Measurements from ENCODE around the gene PGM2.

Gene PGM2

DNA sequence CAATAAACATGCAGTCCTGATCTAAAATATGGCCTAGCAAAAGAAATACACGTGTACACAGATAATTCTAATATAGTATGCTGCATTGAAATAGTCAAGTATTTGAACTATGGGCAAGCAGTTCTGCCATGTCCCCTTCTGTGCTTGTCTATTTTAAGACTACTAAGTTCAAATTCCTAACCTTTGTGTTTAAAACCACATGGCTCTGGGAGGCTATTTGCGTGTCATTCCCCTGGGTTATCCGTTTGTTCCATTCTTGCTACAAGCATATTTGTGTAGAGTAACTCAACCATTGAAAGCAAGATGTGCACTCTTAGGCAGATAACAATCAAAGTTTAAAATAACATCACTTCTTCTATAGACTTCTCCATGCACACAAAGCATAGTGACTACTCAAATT lies 39.0 kb downstream of the PGM2 start:
- Mint-ChIP-seq H3K27ac (no peak overlapping the region), H3K9me3 (no peaks in the 10 kb centered on the region), H3K36me3 (peaks cover 50% of the 10 kb centered on the region), H3K4me1 (peaks cover 8% of the 10 kb centered on the region), H3K27me3 (no peaks in the 10 kb centered on the region), H3K4me3 (no peak overlapping the region)
- no peak for ATAC-seq

DNA sequence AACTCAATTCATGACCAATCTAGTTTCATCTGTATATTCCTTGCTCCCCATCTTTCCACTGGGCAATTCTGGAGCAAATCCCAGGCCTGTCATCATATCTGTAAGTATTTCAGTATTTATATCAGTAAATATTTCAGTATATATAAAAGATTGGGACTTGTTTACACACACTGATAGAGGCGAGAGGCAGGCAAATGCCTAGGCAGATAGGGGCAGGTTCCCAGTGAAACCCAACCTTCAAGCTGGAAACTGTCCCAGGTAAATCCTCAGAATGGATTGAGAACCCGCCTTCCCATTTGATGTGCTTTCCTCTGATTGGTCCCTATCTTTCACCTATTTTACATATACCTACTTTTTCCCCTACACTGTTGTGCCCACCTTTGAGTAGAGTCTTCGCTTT lies 40.6 kb downstream of the PGM2 start:
- Mint-ChIP-seq H3K27me3 (no peaks in the 10 kb centered on the region), H3K4me1 (peaks cover 8% of the 10 kb centered on the region), H3K27ac (no peak overlapping the region), H3K4me3 (no peak overlapping the region), H3K9me3 (no peaks in the 10 kb centered on the region), H3K36me3 (peaks cover 51% of the 10 kb centered on the region)
- ATAC-seq: no peak

DNA sequence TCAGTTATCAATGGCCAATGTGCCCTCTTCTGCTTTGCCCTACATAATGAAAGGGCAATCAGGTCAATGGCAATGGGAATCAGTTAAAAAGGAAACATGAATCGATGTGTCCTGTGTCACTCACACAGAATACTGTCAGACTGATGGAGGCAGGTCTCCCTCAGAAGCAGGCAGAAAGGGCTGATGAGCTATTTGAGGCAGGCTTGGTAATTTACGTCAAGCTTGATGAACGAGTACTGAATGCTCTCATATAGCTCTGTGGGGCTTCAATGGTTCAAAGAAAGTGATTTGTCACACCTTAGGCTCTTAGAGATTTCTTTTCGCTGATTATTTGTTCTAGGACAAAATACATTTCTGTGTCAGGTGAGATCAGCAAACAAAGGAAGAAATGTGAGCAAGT lies 41.8 kb downstream of the PGM2 start:
- no peak for ATAC-seq
- H3K36me3 Mint-ChIP-seq: peaks cover 46% of the 10 kb centered on the region
- H3K27me3 Mint-ChIP-seq: no peaks in the 10 kb centered on the region
- no peak overlapping the region for H3K4me3 Mint-ChIP-seq
- H3K27ac Mint-ChIP-seq: no peak overlapping the region
- H3K9me3 Mint-ChIP-seq: no peaks in the 10 kb centered on the region
- H3K4me1 Mint-ChIP-seq: peaks cover 8% of the 10 kb centered on the region

GRCh38 chr4:37872310-37872988 lies 46.0 kb downstream of the PGM2 start:
- H3K36me3 Mint-ChIP-seq: peaks cover 30% of the 10 kb centered on the region
- no peaks in the 10 kb centered on the region for H3K9me3 Mint-ChIP-seq
- no peaks in the 10 kb centered on the region for H3K27me3 Mint-ChIP-seq
- H3K4me1 Mint-ChIP-seq: no peaks in the 10 kb centered on the region
- ATAC-seq: no peak
- H3K4me3 Mint-ChIP-seq: no peak overlapping the region
- H3K27ac Mint-ChIP-seq: no peak overlapping the region

DNA sequence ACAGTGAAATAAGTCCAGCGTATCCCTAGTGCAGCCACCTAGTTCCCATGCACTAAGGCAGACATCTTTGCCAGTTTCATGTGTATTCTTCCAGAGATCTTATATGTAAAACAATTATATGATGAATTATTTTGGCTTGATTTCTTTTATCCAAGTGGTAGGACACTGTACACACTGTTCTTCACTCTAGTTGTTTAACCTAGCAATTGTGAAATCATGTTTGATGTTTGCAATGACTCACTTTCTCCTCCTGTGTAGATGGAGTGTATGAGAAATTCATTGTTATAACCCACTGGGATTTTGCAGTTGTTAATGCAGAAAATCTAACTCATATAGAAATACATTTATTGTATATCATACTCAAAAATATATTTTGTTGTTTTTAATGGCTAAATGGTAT lies 46.9 kb downstream of the PGM2 start:
- H3K27ac Mint-ChIP-seq: no peak overlapping the region
- H3K27me3 Mint-ChIP-seq: no peaks in the 10 kb centered on the region
- no peak for ATAC-seq
- H3K4me1 Mint-ChIP-seq: no peaks in the 10 kb centered on the region
- H3K4me3 Mint-ChIP-seq: no peak overlapping the region
- peaks cover 21% of the 10 kb centered on the region for H3K36me3 Mint-ChIP-seq
- H3K9me3 Mint-ChIP-seq: no peaks in the 10 kb centered on the region

GRCh38 chr4:37876156-37876555 lies 49.7 kb downstream of the PGM2 start:
- peaks cover 9% of the 10 kb centered on the region for H3K4me1 Mint-ChIP-seq
- no peaks in the 10 kb centered on the region for H3K27me3 Mint-ChIP-seq
- H3K4me3 Mint-ChIP-seq: no peak overlapping the region
- no peaks in the 10 kb centered on the region for H3K9me3 Mint-ChIP-seq
- ATAC-seq: no peak
- no peak overlapping the region for H3K27ac Mint-ChIP-seq
- peaks cover 3% of the 10 kb centered on the region for H3K36me3 Mint-ChIP-seq

- ATAC-seq: no peak
- Mint-ChIP-seq H3K4me3 (no peak overlapping the region), H3K4me1 (peaks cover 9% of the 10 kb centered on the region), H3K27ac (no peak overlapping the region), H3K27me3 (no peaks in the 10 kb centered on the region), H3K9me3 (no peaks in the 10 kb centered on the region), H3K36me3 (no peaks in the 10 kb centered on the region)
These were observed 52.9 kb downstream of the PGM2 start for GRCh38 chr4:37879365-37879764.

DNA sequence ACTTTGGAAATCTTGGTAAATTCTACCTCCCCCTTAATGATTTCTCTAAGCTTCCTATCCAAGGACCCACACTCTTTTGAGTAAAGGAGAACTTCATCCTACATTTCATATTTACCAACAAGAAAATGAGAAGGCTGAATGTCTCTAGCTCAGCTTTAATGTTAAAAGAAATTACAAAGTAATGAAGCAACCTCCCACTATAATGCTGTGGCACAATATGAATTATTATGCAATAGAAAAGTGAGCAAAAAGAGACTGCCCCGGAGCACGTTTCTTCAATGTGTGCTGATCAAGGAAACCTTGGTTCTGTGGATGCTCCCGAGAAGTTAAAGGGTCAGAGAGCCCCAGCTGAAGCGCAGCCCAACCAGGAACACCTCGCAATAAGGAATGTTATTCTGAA lies 55.3 kb downstream of the PGM2 start:
- Mint-ChIP-seq H3K27ac (no peak overlapping the region), H3K4me1 (peaks cover 18% of the 10 kb centered on the region), H3K9me3 (no peaks in the 10 kb centered on the region), H3K36me3 (no peaks in the 10 kb centered on the region), H3K27me3 (no peaks in the 10 kb centered on the region), H3K4me3 (no peak overlapping the region)
- ATAC-seq: no peak

DNA sequence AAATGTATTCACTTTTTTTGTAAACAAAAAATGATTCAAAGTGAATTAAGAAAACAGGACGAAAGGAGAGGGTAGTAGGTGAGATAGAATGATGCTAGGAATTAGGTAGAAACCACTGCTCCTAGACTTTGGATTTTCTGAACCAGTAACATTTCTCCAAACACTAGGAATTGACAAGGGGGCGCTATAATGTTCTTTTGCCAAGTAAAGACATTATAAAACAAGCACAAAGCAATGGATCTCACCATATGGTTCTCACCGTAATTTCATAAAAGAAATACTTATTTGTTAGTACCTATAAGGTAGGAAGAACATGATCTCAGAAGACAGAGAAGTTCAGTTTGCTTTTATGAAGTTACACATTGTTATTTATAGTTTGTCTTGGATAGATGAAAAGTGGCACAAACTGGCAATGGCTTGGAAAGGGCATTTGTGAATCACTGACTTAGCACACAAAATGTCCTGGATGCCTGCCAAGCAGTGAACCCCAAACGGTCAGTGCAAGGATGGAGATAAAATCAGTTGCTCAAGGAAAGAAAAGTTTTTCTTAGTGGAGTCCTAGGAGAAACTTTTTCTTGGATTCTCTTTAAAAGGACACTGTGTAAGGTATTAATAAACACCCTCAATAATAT lies 56.3 kb downstream of the PGM2 start:
- Mint-ChIP-seq H3K4me1 (peaks cover 20% of the 10 kb centered on the region), H3K27ac (no peak overlapping the region), H3K4me3 (no peak overlapping the region), H3K27me3 (no peaks in the 10 kb centered on the region), H3K36me3 (no peaks in the 10 kb centered on the region), H3K9me3 (no peaks in the 10 kb centered on the region)
- ATAC-seq: no peak

DNA sequence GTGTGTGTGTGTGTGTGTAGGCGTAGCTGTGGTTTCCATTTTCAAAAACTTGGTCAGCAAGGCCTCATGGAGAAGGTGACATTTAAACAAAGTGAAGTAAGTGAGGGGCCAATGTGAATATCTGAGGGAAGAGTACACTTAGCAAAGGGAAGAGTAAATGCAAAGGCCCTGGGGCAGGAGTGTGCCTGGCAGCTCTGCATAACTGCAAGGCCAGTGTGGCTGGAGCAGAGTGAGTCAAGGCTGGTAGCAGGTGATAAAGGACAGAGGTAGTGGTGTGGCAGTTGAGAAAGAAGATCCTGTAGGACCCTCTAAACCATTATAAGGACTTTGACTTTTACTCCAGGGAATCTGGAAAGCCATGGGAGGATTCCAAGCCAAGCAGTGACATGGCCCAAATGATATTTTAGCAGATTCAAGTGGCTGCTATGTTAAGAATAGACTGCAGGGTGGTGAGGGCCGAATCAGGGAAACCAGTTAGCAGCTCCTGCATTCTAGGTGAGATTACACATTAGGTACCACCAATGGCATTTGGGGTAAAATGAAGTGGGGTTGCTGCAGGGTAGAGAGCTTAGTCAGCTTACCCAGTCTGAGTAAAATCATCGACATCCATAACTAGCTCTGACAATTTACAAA lies 58.5 kb downstream of the PGM2 start:
- Mint-ChIP-seq H3K9me3 (no peaks in the 10 kb centered on the region), H3K36me3 (no peaks in the 10 kb centered on the region), H3K4me1 (peaks cover 18% of the 10 kb centered on the region), H3K4me3 (no peak overlapping the region), H3K27me3 (no peaks in the 10 kb centered on the region), H3K27ac (no peak overlapping the region)
- no peak for ATAC-seq

GRCh38 chr4:37885496-37885895 lies 59.0 kb downstream of the PGM2 start:
- H3K36me3 Mint-ChIP-seq: no peaks in the 10 kb centered on the region
- H3K27ac Mint-ChIP-seq: no peak overlapping the region
- H3K27me3 Mint-ChIP-seq: no peaks in the 10 kb centered on the region
- H3K4me1 Mint-ChIP-seq: peaks cover 23% of the 10 kb centered on the region
- peak; percentile 25 for ATAC-seq
- H3K4me3 Mint-ChIP-seq: no peak overlapping the region
- H3K9me3 Mint-ChIP-seq: no peaks in the 10 kb centered on the region

GRCh38 chr4:37889849-37890800 lies 63.6 kb downstream of the PGM2 start:
- Mint-ChIP-seq H3K9me3 (no peaks in the 10 kb centered on the region), H3K4me3 (peak overlapping the region; percentile 84), H3K4me1 (peaks cover 42% of the 10 kb centered on the region), H3K27me3 (no peaks in the 10 kb centered on the region), H3K27ac (peak overlapping the region; percentile 91), H3K36me3 (no peaks in the 10 kb centered on the region)
- ATAC-seq: peak; percentile 52

DNA sequence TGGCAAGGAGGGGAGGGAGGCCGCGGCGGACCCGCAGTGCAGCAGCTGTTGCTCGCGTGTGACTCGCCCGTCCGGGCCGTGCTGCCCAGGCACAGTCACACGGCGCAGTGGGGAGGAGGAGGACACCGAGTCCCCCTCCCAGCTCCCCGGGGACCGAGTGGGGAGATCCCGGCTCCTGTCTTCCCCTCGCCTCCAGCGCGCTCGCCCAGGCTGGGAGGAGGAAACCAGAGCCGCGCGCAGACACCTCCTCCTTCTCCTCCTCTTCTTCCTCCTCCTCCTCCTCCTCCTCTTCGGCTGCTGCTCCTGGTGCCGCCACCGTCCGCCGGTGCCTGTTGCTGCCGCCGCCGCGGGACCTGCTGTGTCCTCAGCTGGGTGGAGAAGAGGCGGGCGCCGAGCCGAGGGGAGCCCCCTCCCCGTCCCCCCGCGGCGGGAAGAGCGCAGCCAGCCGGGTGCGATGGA lies 64.3 kb downstream of the PGM2 start, which contains the start of gene TBC1D1:
Gene TBC1D1 (plus strand): TSS at position 284 of the 459 bp plus-strand sequence. CDS start 11,012 bp downstream, outside the sequence.
- no peaks in the 10 kb centered on the region for H3K9me3 Mint-ChIP-seq
- H3K27ac Mint-ChIP-seq: peak within 1 kb of the TSS; percentile 91
- peak within 1 kb of the TSS; percentile 84 for H3K4me3 Mint-ChIP-seq
- peaks cover 49% of the 10 kb centered on the region for H3K4me1 Mint-ChIP-seq
- no peaks in the 10 kb centered on the region for H3K36me3 Mint-ChIP-seq
- ATAC-seq: peak; percentile 68
- H3K27me3 Mint-ChIP-seq: no peaks in the 10 kb centered on the region

- H3K4me3 Mint-ChIP-seq: peak overlapping the region; percentile 84
- H3K9me3 Mint-ChIP-seq: no peaks in the 10 kb centered on the region
- ATAC-seq: peak; percentile 75
- H3K27ac Mint-ChIP-seq: peak overlapping the region; percentile 91
- H3K36me3 Mint-ChIP-seq: no peaks in the 10 kb centered on the region
- H3K27me3 Mint-ChIP-seq: no peaks in the 10 kb centered on the region
- H3K4me1 Mint-ChIP-seq: peaks cover 49% of the 10 kb centered on the region
These were observed 65.0 kb downstream of the PGM2 start for GRCh38 chr4:37891260-37892159.
